Stimulated activated CD4-positive, alpha-beta T cell treated with anti-CD3 and anti-CD28 coated beads, Interleukin-4, amount 100 ng/mL, for 24 hours (primary cell): Measurements from ENCODE around the gene TNRC6A.
A peak's percentile ranks its signal among the peaks of the same experiment; 100 is the strongest.
"Not testable (repeated sequence)": the region's sequence is repeated elsewhere in the genome, so short reads cannot be mapped to it uniquely, and the experiment has no call there.

Experiments used
- DNase-seq: peaks from one replicate; pipeline ENCODE4 v3.0.0-alpha.2; 2020

Gene TNRC6A

GRCh38 chr16:24848065-24848464 is 118.6 kb downstream of the TNRC6A start:
- DNase-seq = no peak

- DNase-seq = no peak
Observed at GRCh38 chr16:24849641-24850040, 120.2 kb downstream of the TNRC6A start.

- DNase-seq = no peak
Observed at GRCh38 chr16:24850289-24850938, 121.0 kb downstream of the TNRC6A start.

DNA sequence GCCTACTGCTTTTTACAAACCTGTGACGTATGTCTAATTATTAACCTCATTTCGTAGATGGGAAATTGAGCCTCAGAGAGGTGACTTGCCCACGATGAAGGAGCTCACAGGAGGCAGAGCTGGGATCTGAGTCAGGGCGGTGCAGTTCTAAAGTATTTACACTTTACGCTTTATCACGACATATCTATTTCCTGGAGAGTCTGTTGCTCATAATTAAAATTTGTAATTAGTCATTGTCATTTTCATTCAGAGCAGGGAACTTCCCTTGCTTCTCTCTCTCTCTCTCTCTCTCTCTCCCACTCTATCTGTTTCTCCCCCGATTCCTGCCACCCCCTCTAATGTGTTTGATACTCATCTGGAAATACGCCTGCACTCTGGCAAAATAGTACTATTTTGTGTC is 122.2 kb downstream of the TNRC6A start:
- DNase-seq = peak; percentile 32

DNA sequence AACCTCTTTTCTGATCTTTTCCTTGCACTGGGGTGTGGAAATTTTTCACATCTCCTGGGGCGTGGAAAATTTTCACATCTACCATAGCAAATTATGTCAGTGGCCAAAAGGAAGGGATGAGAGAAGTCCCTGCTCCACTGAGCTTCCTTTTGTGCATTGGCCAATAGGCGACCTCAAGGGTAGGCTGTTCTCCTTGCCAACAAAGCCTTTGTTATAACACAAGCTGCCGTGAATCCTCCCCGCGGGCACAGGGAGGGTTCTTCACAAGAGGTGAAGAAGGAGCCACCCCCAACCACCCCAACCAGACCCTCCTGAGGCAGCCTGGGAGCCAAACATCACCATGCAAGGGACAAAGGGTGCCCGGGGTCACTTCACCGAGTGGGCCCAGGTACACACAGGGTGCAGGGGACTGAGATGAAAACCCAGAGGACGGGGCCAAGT is 122.8 kb downstream of the TNRC6A start:
- DNase-seq = no peak

- DNase-seq = no peak
Observed at GRCh38 chr16:24853169-24853824, 123.8 kb downstream of the TNRC6A start.

DNA sequence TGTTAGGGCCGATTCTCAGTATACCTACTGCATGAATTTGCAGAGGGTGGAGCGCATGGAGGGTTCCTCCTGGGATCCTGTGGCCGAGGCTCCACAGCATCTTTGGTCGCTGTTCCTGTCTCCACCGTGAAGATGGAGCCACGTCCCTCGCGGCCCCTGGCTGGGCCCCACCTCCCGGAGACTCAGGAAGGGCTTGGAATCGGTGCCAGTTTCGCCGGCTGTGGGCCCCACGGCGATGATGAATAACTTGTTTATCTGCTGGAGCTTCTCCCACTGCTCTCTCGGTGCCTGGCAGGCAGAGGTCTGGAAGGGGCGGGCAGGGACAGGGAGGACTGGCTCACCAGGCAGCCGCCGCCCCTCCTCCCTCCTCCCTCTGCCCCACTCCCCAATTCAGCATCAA is 124.4 kb downstream of the TNRC6A start:
- no peak for DNase-seq

- DNase-seq = no peak
Observed at GRCh38 chr16:24854607-24855171, 125.2 kb downstream of the TNRC6A start.

- no peak for DNase-seq
Observed at GRCh38 chr16:24855678-24856077, 126.2 kb downstream of the TNRC6A start.

DNA sequence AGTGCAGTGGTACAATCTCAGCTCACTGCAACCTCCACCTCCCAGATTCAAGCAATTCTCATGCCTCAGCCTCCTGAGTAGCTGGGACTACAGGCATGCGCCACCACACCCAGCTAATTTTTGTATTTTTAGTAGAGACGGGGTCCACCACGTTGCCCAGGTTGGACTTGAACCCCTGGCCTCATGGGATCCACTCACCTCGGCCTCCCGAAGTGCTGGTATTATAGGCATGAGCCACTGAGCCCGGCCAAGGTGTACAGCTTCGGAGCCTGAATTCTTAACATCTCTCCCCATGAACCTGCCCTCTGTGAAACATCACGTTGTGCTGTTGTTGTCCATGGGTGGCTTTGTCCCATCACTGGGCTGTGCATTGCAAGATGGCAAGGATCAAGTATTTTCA is 127.4 kb downstream of the TNRC6A start:
- not testable (repeated sequence) for DNase-seq

- DNase-seq = peak; percentile 39
Observed at GRCh38 chr16:24858219-24859041, 129.0 kb downstream of the TNRC6A start.

GRCh38 chr16:24861461-24861860 is 132.0 kb downstream of the TNRC6A start:
- no peak for DNase-seq

DNA sequence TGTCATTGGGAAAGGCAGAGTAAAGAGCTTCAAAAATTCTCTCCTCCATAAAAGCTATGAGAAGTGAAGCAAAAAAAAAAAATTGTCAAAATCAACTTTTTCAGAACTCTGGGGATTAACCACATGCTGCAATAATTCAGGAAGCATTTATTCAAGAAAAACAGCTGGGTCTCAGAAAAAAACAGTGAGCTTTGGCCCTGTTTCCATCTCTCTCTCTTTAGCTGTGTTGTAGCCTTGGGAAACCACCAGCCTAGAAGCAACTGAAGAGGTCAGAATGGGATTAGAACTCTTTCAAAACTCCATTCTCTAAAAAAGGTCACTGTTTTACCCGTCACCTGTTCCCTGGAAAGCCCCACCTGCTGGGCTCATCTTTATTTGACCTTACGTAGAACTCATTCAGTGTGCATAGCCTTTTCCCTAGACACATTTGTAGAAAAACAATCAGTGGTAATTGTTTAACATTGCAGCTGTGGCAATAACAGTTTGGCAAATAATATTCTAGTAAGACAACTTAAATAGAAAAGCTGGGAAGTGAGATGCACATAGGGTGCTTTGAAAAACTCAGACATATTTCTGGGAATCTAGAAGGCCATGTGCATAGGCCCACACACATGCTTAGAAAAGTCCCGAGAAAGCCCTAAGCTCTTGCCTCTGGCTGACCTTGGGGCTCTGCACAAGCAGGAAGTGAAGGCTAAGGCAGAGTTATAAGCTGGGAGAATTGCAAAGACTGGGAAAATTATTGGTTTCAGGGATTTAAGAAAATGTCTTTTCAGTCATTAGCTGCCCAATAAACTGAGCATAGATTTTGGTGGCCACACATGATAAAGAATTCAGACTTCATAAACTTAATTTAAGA is 134.4 kb downstream of the TNRC6A start:
- DNase-seq = no peak

- DNase-seq = no peak
Observed at GRCh38 chr16:24869033-24869432, 139.6 kb downstream of the TNRC6A start.

DNA sequence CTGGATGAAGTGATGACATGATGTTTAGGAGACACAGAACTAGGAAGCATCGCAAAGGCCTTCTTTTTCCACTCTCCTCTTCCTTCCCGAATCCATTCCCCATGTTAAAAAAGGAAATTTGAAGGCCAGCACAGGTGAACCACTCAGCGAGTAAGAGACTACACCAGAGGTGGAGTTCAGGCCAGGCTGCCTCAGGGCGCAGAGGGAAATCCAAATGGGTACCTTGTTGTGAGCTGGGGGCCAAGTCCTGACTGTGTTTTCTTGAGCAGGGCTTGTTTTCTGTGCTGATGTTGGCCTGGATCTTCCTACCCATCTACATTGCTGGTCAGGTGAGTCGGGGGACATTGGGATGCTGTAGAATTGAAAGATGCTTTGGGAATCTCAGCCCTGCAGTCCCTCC is 142.4 kb downstream of the TNRC6A start:
- no peak for DNase-seq

DNA sequence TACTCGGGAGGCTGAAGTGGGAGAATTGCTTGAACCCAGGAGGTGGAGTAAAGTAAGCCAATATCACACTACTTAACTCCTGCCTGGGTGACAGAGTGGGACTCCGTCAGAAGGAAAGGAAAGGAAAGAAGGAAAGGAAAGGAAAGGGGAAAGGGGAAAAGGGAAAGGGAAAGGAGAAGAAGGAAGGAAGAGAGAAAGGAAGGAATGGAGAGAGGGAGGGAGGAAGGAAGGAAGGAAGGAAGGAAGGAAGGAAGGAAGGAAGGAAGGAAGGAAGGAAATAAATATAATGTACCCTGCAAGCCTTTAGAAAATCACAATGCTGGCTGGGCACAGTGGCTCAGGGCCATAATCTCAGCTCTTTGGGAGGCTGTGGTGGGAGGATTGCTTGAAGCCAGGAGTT is 143.6 kb downstream of the TNRC6A start:
- DNase-seq = no peak

GRCh38 chr16:24875466-24875865 is 146.0 kb downstream of the TNRC6A start:
- DNase-seq = no peak
